ENCODE data around the gene HMG20B.

DNA sequence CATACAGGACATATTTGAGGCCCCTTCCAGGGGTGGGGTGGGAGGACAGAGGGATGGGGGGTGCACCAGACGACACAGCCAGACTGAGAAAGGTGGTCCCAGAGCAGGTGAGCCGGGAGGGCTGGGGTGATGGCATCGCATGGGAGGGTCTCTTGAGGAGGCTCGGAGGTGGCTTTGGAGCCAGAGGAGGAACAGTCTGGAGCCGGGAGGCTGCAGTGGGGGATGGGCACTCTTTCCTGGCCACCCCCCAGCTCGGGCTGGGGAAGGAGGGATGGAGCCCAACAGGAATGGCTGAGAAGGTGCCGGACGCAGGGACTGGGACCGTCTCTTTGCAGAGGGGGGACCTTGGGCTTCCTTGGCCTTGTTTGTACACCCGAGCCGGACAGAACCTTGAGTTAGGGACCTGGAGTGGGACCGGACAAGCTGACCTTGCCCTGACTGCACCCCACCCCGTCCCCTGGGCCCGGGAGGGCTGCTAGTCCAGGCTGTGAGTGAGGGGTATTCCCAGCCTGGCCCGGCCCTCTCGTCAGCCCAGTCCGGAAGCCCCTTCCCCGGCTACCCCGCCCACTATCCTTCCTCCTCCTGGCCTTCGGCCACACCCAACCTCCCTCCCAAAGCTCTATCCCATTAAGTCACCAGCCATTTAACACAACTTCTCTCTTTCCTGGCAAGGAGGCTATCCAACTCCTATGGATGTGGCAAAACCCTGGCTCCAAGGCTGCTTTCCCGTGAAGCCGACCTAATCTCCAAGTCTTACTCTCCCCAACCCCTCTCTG lies 34.7 kb downstream of the HMG20B start:
- no peak for TF ChIP-seq GATA2 (IDR thresholded peaks at IDR 0.05; ENCODE audit: low read depth, low read length)
- TF ChIP-seq GATA3 (IDR thresholded peaks at IDR 0.05; ENCODE audit: low read depth, low read length): no peak

Data from SH-SY5Y (cell line).